GM12864 (cell line): ENCODE measurements around the gene MYBPH.

ENCODE experiments used
- DNase-seq: peaks from one replicate; pipeline ENCODE4 v3.0.0-alpha.2; 2011; ENCODE audit warnings: low read depth
- H3K4me3 ChIP-seq: 2 replicates; pipeline ENCODE4 v1.5.1; 2011; ENCODE audit warnings: mild to moderate bottlenecking, low read depth, low read length, control low read depth
- CTCF ChIP-seq: IDR thresholded peaks from 2 replicates; pipeline ENCODE4 v1.5.1; 2011; ENCODE audit warnings: low read depth, mild to moderate bottlenecking, moderate library complexity, low read length, control low read depth, inconsistent platforms; ENCODE audit errors: missing control alignments

The MYBPH gene

GRCh38 chr1:203142124-203142523 lies 33.5 kb downstream of the MYBPH start:
- no peak for TF ChIP-seq CTCF
- DNase-seq: no peak
- H3K4me3 ChIP-seq: no peak overlapping the region

GRCh38 chr1:203140743-203141520 lies 34.7 kb downstream of the MYBPH start:
- H3K4me3 ChIP-seq: no peak overlapping the region
- DNase-seq: no peak
- no peak for TF ChIP-seq CTCF

GRCh38 chr1:203139976-203140475 lies 35.6 kb downstream of the MYBPH start:
- no peak overlapping the region for H3K4me3 ChIP-seq
- DNase-seq: no peak
- TF ChIP-seq CTCF: no peak

- TF ChIP-seq CTCF: no peak
- DNase-seq: no peak
Observed at GRCh38 chr1:203138066-203138465, 37.6 kb downstream of the MYBPH start.

GRCh38 chr1:203137324-203137723 lies 38.3 kb downstream of the MYBPH start:
- no peak for TF ChIP-seq CTCF
- no peak overlapping the region for H3K4me3 ChIP-seq
- no peak for DNase-seq

More at GRCh38 chr1:203138066-203138465, 37.6 kb downstream of the MYBPH start:
- no peak overlapping the region for H3K4me3 ChIP-seq

GRCh38 chr1:203136409-203137042 lies 39.1 kb downstream of the MYBPH start:
- peak; percentile 22 for TF ChIP-seq CTCF
- H3K4me3 ChIP-seq: no peak overlapping the region
- DNase-seq: no peak
